GM18519 (cell line): ENCODE measurements around the gene SH2D5.

Experiments used
- ATAC-seq: cut with Tn5 transposase; IDR thresholded peaks from one replicate; pipeline ENCODE4 v1.9.1; 2021; ENCODE audit warnings: mild to moderate bottlenecking, moderate library complexity; ENCODE audit not compliant: unreplicated experiment, low FRiP score

SH2D5 gene

GRCh38 chr1:20732588-20733359 is at the start of gene SH2D5:
Gene SH2D5 (minus strand): TSS chr1:20732703. CDS start chr1:20728044, 4,659 bp downstream.
- ATAC-seq = no peak

DNA sequence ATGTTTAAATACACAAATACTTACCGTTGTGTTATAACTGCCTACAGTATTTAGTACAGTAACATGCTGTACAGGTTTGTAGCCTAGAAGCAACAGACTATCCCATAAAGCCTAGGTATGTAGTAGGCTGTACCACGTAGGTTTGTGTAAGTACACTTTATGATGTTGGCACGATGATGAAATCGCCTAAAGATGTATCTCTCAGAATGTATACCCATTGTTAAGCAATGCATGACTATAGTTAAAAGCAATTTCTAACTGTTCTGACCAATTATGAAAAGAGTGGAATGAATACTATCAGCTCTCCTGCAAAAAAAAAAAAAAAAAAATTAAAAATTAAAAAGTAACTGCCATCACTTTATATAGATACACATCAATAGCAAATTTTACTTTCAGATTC is 43.2 kb upstream of the SH2D5 start:
- no peak for ATAC-seq

GRCh38 chr1:20771780-20772179 is 39.3 kb upstream of the SH2D5 start:
- no peak for ATAC-seq

GRCh38 chr1:20770314-20771087 is 38.0 kb upstream of the SH2D5 start:
- no peak for ATAC-seq

- no peak for ATAC-seq
These were observed 34.8 kb upstream of the SH2D5 start for GRCh38 chr1:20767271-20767670.

GRCh38 chr1:20763417-20763816 is 30.9 kb upstream of the SH2D5 start:
- ATAC-seq = no peak

DNA sequence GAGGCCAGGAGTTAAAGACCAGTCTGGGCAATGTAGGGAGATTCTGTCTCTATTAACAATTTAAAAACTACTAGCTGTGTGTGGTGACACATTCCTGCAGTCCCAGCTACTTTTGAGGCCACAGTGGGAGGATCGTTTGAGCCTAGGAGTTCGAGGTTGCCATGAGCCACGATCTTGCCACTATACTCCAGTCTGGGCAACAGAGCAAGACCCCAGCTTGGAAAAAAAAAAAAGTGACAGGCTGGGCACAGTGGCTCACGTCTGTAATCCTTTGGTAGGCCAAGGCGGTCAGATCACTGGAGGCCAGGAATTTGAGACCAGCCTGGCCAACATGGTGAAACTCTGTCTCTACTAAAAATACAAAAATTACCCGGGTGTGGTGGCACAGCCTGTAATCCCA is 27.8 kb upstream of the SH2D5 start:
- no peak for ATAC-seq

DNA sequence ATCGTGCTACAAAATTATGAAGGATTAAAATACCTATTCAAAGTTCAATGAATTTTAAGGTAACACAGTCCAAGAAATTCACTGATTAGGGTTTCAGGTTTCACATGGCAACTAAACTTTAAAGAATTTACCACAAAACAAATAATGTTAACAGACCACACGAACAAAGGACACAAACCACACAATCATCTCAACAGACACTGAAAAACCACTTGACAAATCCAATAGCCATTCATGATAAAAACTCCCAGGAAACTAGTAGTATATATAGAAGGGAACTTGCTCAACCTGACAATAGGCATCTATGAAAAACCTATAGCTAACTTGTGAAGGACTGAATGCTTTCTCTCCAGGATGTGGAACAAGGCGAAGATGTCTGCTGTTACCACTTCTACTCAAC is 21.1 kb upstream of the SH2D5 start:
- ATAC-seq = no peak

DNA sequence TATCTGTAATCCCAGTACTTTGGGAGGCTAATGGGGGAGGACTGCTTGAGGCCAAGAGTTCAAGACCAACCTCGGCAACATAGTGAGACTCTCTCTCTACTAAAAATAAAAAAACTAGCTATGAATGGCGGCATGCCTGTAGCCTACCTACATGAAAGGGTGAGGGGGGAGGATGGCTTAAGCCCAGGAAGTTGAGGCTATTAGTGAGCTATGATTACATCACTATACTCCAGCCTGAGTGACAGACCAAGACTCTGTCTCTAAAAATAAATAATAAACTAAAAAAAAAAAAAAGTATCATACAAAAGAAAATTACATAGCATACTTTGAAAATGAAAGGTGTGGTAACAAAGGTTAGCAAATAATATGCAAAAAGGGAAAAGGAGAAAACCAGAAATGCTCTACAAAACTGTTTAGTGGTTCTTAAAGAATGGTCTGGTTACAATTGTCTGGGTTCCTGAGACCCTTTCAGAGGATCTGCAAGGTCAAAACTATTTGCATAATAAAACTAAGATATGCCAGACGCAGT is 19.0 kb upstream of the SH2D5 start:
- ATAC-seq = no peak

- ATAC-seq = no peak
These were observed 10.2 kb upstream of the SH2D5 start for GRCh38 chr1:20742671-20743070.

DNA sequence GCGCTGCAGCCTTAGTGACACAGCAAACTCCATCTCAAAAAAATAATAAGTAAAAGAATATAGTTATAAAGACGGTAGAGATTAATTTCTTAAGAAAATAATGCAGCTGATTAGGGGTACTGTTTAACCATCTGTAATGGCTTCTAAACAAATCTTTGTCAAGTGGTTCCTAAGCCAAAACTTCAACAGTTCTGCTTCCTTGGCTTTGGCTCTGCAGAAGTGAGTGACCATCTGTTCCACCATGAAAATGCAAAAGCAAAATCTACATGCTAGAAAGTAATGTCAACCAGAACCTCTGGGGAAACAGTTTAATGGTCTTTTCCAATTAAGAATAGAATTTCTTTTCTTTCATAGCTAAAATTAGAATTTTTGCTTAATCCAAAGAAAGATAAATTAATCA is 8.3 kb upstream of the SH2D5 start:
- no peak for ATAC-seq

DNA sequence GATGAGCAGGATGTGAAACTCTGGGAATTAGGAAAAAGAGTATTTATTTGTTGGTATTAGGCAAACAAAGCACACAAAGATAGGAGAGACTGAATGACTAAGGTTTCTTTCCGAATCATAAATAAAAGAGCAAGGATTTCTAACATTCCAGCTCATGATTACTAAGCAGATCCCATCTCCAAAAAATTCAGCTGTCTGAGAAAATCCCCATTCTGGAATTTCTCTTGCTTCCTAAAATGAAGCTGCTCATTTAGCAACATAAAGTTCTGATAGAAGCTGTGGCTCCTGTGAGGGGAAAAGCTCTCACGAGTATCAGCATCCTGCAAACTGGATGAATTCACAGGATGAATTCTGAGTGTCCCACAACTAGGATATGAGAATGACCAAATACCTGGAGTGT is 6.7 kb upstream of the SH2D5 start:
- no peak for ATAC-seq

DNA sequence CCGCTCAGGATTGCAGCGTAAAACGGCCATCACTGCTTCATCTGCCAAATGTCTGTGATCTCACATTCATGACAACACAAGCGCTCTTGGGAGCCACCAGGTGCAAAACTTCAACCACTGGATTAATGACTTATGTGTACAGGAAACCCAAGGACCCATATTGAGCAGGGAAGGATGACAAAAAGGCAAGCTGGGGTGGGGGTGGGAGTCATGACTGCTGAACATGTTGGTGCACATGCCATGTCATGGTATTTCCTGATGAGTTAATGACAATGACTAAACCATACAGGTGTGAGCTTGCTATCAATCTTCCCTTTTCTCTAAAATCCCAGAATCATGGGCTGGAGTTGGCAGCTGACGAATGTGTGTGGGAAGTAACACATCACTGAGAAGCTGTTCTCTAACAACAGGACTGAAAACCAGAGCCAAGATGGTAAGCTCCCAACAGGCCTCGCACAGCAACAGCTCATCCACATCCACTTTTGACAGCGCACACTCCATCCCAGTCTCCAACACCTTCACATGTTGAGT is 3.1 kb upstream of the SH2D5 start:
- no peak for ATAC-seq

DNA sequence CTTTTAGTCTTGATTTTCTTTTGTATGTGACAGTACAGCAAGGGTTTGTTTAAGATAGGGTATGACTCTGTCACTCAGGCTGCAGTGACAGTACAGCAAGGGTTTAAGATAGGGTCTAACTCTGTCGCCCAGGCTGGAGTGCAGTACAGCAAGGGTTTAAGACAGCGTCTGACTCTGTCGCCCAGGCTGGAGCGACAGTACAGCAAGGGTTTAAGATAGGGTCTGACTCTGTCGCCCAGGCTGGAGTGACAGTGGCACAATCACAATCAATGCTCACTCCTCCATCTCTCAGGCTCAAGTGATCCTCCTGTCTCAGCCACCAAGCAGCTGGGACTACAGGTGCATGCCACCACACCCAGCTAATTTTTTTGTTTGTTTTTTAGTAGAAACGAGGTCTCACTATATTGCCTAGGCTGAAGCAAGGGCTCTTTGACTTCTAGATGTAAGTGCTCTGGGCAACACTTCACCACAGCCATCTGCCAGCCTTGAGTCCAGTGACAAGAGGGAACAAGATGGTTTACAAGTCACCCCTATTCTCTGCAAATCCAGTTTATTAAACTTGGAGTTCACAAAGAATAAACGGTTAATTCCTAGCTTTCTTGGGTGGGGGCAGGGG is 965 bp upstream of the SH2D5 start:
- no peak for ATAC-seq

- peak; percentile 49 for ATAC-seq
These were observed 374 bp downstream of the SH2D5 start for GRCh38 chr1:20732071-20732587.

- no peak for ATAC-seq
These were observed 1.2 kb downstream of the SH2D5 start for GRCh38 chr1:20731057-20731991.

DNA sequence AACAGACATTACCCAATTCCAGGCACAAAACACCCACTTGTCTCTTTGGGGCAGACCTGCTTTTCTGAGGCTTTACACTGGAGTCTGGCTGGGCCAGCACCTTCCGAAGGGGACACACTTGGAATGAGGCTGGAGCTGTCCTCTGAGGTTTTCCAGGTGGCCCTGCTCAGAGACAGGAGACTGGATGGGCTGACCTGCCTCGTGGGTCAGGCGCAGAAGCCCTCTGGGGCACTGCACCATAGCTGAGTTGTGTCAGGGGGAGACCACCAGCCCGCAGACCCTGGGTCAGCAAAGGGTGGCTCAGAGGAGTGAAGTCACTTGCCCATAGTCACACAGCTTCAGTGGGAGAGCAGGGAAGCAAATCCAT is 1.8 kb downstream of the SH2D5 start:
- no peak for ATAC-seq

DNA sequence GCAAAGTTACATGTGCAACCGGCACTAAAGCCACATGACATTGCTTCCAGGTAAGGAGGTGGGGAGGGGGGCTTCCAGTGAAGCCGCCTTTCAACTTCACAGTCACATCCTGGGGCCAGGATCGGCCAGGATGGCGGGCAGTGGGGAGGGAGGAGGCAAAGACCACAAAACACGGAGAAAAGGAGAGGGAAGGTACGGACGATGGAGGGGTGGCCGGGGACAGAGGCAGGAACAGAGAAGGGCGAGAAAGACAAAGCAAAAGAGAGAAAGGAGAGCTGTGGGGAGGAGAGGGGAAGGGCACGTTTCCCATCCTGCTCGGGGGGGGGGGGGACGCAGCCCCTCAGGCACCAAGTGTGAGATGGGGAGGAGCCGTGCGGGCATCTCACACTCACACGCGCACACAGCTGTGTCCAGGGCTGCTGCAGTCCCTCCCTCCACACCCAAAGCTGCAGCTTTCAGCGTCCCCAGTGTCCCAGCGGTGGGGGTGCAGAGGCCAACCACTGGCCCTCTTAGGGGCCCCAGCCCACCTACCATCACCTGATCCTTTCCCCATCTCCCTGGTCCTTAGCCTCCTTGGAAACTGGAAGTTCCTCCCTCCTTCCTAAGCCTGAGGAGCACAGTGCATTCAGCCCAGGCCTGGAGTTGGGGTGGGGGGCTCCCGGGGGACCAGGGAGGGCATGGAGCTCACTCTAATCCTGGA is 2.4 kb downstream of the SH2D5 start:
- ATAC-seq = no peak
